B cell (primary cell): ENCODE data around the gene PROC.
"Not testable (repeated sequence)": the region's sequence is repeated elsewhere in the genome, so short reads cannot be mapped to it uniquely, and the experiment has no call there.

Experiments used
- EZH2 ChIP-seq: IDR thresholded peaks from 2 replicates; pipeline ENCODE4 v1.6.1; 2012; ENCODE audit warnings: borderline replicate concordance, low read depth, mild to moderate bottlenecking, moderate library complexity, low read length; ENCODE audit not compliant: insufficient read depth, poor library complexity, severe bottlenecking
- TF ChIP-seq, protein P1 (sequence below): fragments of 200-600 bp; IDR thresholded peaks from one replicate; pipeline ENCODE4 v1.8.0; 2022; ENCODE audit warnings: antibody characterized with exemption, mild to moderate bottlenecking

DNA sequence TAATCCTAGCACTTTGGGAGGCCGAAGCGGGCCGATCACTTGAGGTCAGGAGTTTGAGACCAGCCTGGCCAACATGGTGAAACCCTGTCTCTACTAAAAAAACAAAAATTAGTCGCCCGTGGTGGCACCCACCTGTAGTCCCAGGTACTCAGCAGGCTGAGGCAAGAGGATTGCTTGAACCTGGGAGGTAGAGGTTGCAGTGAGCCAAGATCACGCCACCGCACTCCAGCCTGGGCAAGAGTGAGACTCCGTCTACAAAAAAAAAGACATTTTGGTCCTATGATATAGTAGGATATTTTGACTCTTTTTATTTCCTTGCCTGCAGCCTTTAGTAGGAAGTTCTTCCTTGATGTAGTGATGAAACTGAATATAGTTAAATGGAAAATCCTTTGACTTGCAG is 8.5 kb upstream of the PROC start:
- TF ChIP-seq, protein P1, sequence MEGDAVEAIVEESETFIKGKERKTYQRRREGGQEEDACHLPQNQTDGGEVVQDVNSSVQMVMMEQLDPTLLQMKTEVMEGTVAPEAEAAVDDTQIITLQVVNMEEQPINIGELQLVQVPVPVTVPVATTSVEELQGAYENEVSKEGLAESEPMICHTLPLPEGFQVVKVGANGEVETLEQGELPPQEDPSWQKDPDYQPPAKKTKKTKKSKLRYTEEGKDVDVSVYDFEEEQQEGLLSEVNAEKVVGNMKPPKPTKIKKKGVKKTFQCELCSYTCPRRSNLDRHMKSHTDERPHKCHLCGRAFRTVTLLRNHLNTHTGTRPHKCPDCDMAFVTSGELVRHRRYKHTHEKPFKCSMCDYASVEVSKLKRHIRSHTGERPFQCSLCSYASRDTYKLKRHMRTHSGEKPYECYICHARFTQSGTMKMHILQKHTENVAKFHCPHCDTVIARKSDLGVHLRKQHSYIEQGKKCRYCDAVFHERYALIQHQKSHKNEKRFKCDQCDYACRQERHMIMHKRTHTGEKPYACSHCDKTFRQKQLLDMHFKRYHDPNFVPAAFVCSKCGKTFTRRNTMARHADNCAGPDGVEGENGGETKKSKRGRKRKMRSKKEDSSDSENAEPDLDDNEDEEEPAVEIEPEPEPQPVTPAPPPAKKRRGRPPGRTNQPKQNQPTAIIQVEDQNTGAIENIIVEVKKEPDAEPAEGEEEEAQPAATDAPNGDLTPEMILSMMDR: not testable (repeated sequence)
- TF ChIP-seq EZH2: not testable (repeated sequence)
